ENCODE measurements around the gene IFNA5. TPM values are rescaled to one million over a fixed set of nuclear protein-coding genes. Genes with fewer than 3 reads are reported as not detected.

IFNA5 gene
- total and polyA plus RNA-seq, 2 of the 8 experiments (the other 6 are each of a cell fraction or from before 2014, with no cell fraction given), result not detected

DNA sequence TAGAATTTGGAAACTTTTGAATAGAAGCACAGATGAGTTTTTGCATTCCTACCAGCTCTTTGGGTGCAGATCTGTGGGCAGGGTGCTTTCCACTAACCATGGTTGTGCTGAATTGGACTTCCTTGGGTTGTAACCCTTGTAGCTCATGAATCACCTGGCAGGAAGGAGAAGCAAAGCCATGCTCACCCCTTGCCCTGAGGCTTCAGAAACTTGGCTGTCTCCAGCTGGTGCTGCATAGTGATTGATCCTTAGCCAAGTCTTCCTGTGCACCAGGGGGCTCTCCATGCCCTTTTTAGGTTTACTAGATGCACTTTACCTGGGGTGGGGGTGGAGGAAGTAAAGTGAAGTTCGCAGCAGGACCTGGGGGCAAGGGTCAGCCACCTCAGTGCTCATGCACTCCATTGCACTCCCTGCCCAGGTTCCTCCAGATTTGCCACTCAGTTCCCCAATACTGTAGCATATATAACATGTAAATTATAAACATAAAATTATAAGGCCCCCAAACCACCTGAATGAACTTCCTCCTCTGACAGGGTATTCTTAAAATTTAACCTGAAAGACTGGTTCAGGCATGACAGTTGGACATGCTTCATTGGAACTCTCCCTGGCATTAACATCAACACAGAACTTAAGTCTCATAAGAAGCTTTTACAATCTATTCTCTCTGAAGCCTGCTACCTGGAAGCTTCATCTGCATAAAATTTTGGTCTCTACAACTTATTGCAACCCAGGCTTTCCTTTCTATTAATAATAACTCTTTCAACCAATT lies 39.5 kb downstream of the IFNA5 start:
- no peaks in the 10 kb centered on the region for H3K23me2 ChIP-seq (ENCODE audit: low read depth, low read length)
- no peak overlapping the region for H4K91ac ChIP-seq (replicated peaks; ENCODE audit: insufficient read length, low read length)
- no peak overlapping the region for H3K4me2 ChIP-seq (ENCODE audit: insufficient read depth in 1 of 2, low read depth in 2 of 2, low read length in 2 of 2)
- H3K9ac ChIP-seq (replicated peaks in 1 of 4; ENCODE audit: extremely low read depth in 1 of 4, low read depth in 3 of 4, low read length in 3 of 4), result no peak overlapping the region
- no peak overlapping the region for H2AFZ ChIP-seq (ENCODE audit: low read length)
- no peaks in the 10 kb centered on the region for H3K79me1 ChIP-seq (ENCODE audit: low read depth, low read length)
- ChIA-PET POLR2A (ENCODE audit: partially characterized antibody) (interaction anchor here (0.8 kb wide), 1 partner anchor 873 kb away, joined by 3 read pairs; no protein-coding TSS in a partner anchor), CTCF (ENCODE audit: partially characterized antibody) (interaction anchor here (0.6 to 6.0 kb wide), 6 partner anchors 14 to 484 kb away, joined by 3 to 53 read pairs (median 3); no protein-coding TSS in a partner anchor)
- H3K23ac ChIP-seq (ENCODE audit: insufficient read length), result no peak overlapping the region
- H2BK12ac ChIP-seq (ENCODE audit: low read depth, low read length), result no peak overlapping the region
- H3K27ac ChIP-seq (ENCODE audit: low read depth, low read length), result no peak overlapping the region
- H2BK5ac ChIP-seq (ENCODE audit: low read depth, low read length), result no peak overlapping the region
- H4K8ac ChIP-seq (ENCODE audit: extremely low read depth, insufficient read depth, low read length), result no peak overlapping the region
- H3K18ac ChIP-seq (ENCODE audit: extremely low read depth, low read length), result no peak overlapping the region
- H3K56ac ChIP-seq (replicated peaks; ENCODE audit: insufficient read length, low read depth, low read length), result no peak overlapping the region
- no peak overlapping the region for H2BK20ac ChIP-seq (ENCODE audit: low read length)
- H3K27me3 ChIP-seq (replicated peaks in 1 of 4; ENCODE audit: control insufficient read depth in 3 of 4, extremely low read depth in 1 of 4, insufficient read depth in 3 of 4, low read length in 3 of 4), result peaks cover 22 to 59% (median 44%) of the 10 kb centered on the region in 4 experiments
- H3K4me3 ChIP-seq (ENCODE audit: extremely low read depth in 1 of 4, insufficient read depth in 2 of 4, low read depth in 3 of 4, low read length in 4 of 4), result no peak overlapping the region
- H3K36me3 ChIP-seq (ENCODE audit: control insufficient read depth in 2 of 4, insufficient read depth in 4 of 4, low read length in 3 of 4), result no peaks in the 10 kb centered on the region
- FAIRE-seq, result no peak
- H3K9me3 ChIP-seq (ENCODE audit: insufficient read depth in 2 of 2, low read depth in 1 of 2, low read length in 1 of 2), result no peaks in the 10 kb centered on the region
- no peaks in the 10 kb centered on the region for H3K79me2 ChIP-seq (ENCODE audit: control insufficient read depth in 1 of 2, insufficient read depth in 2 of 2, low read length in 2 of 2)
- H2AK5ac ChIP-seq (ENCODE audit: low read depth, low read length), result no peak overlapping the region
- no peak overlapping the region for H2BK120ac ChIP-seq (replicated peaks; ENCODE audit: low read depth, low read length)
- no peak overlapping the region for H4K5ac ChIP-seq (ENCODE audit: insufficient read length, low read depth, low read length)
- no peak overlapping the region for H3K4ac ChIP-seq (replicated peaks; ENCODE audit: insufficient read length, low read depth, low read length)
- no peak for DNase-seq (ENCODE audit: low read depth in 1 of 2, low spot score in 2 of 2)
- H2BK15ac ChIP-seq (ENCODE audit: low read length), result no peak overlapping the region
- H4K20me1 ChIP-seq (replicated peaks in 1 of 2; ENCODE audit: control insufficient read depth in 1 of 2, insufficient read depth in 2 of 2, low read length in 2 of 2), result peaks cover 0 to 4% of the 10 kb centered on the region in 2 experiments
- H3K14ac ChIP-seq (ENCODE audit: insufficient read length), result no peak overlapping the region
- H3K4me1 ChIP-seq (replicated peaks in 1 of 4; ENCODE audit: control insufficient read depth in 3 of 4, insufficient read depth in 4 of 4, low read length in 3 of 4), result no peaks in the 10 kb centered on the region
- WGBS, 2 experiments (ENCODE audit: extremely low coverage in 1 of 2, insufficient coverage in 1 of 2, insufficient read length in 1 of 2, insufficient replicate concordance in 2 of 2, low coverage in 1 of 2, low lambda C conversion rate in 2 of 2, missing lambda C conversion rate in 1 of 2), result 62% methylated on average over 1 of the region's 1 CpG; no CpG with 5 or more reads in 1 of the 2 experiments
- TF ChIP-seq POLR2A (IDR thresholded peaks at IDR 0.05; ENCODE audit: control extremely low read depth in 1 of 2, low read depth in 2 of 2, low read length in 2 of 2) (no peak), TBP (IDR thresholded peaks at IDR 0.05; ENCODE audit: low read depth, low read length) (no peak), ZNF274 (IDR thresholded peaks at IDR 0.05; ENCODE audit: borderline replicate concordance, extremely low read depth, low read length) (no peak), TEAD4 (IDR thresholded peaks at IDR 0.05; ENCODE audit: low read depth, low read length) (no peak), SRF (IDR thresholded peaks at IDR 0.05; ENCODE audit: low read depth, low read length) (no peak), KDM4A (IDR thresholded peaks at IDR 0.05; ENCODE audit: low read depth, low read length, severe bottlenecking) (no peak), SP1 (IDR thresholded peaks at IDR 0.05; ENCODE audit: low read depth, low read length) (no peak), RAD21 (IDR thresholded peaks at IDR 0.05 in 1 of 2, conservative IDR thresholded peaks at IDR 0.05 in 1 of 2; ENCODE audit: low read depth in 2 of 2, low read length in 2 of 2) (no peak), SIRT6 (IDR thresholded peaks at IDR 0.05; ENCODE audit: low read length) (no peak), JUND (IDR thresholded peaks at IDR 0.05; ENCODE audit: low read length) (no peak), KDM5A (IDR thresholded peaks at IDR 0.05; ENCODE audit: low read length) (no peak)
- TF ChIP-seq, protein P1, sequence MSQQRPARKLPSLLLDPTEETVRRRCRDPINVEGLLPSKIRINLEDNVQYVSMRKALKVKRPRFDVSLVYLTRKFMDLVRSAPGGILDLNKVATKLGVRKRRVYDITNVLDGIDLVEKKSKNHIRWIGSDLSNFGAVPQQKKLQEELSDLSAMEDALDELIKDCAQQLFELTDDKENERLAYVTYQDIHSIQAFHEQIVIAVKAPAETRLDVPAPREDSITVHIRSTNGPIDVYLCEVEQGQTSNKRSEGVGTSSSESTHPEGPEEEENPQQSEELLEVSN (IDR thresholded peaks at IDR 0.05), result no peak
- TF ChIP-seq, protein P2, sequence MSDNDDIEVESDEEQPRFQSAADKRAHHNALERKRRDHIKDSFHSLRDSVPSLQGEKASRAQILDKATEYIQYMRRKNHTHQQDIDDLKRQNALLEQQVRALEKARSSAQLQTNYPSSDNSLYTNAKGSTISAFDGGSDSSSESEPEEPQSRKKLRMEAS (IDR thresholded peaks at IDR 0.05), result no peak
